Measurements from ENCODE around the gene UBXN7. TPM values are rescaled to one million over a fixed set of nuclear protein-coding genes. Genes with fewer than 3 reads are reported as not detected.

Gene UBXN7
- total and polyA plus RNA-seq, 2 of the 8 experiments (the other 6 are each of a cell fraction or from before 2014, with no cell fraction given), result 18.5 to 109 TPM

GRCh38 chr3:196365736-196366135, 66.5 kb downstream of the UBXN7 start:
- Histone ChIP-seq H3K9ac (replicated peaks in 1 of 4; ENCODE audit: extremely low read depth in 1 of 4, low read depth in 3 of 4, low read length in 3 of 4) (no peak overlapping the region), H2BK120ac (replicated peaks; ENCODE audit: low read depth, low read length) (no peak overlapping the region), H3K4me2 (ENCODE audit: insufficient read depth in 1 of 2, low read depth in 2 of 2, low read length in 2 of 2) (no peak overlapping the region), H4K91ac (replicated peaks; ENCODE audit: insufficient read length, low read length) (no peak overlapping the region), H2BK20ac (ENCODE audit: low read length) (no peak overlapping the region), H4K5ac (ENCODE audit: insufficient read length, low read depth, low read length) (no peak overlapping the region), H2AFZ (ENCODE audit: low read length) (no peak overlapping the region), H2AK5ac (ENCODE audit: low read depth, low read length) (no peak overlapping the region), H3K14ac (ENCODE audit: insufficient read length) (no peak overlapping the region), H2BK15ac (ENCODE audit: low read length) (no peak overlapping the region), H3K36me3 (ENCODE audit: control insufficient read depth in 2 of 4, insufficient read depth in 4 of 4, low read length in 3 of 4) (peaks cover 4 to 53% (median 11%) of the 10 kb centered on the region in 4 experiments; a peak in 7 of 8 replicates), H3K9me3 (ENCODE audit: insufficient read depth in 2 of 2, low read depth in 1 of 2, low read length in 1 of 2) (no peaks in the 10 kb centered on the region), H2BK5ac (ENCODE audit: low read depth, low read length) (no peak overlapping the region), H3K23me2 (ENCODE audit: low read depth, low read length) (no peaks in the 10 kb centered on the region), H3K27ac (ENCODE audit: low read depth, low read length) (no peak overlapping the region), H3K56ac (replicated peaks; ENCODE audit: insufficient read length, low read depth, low read length) (no peak overlapping the region), H3K4ac (replicated peaks; ENCODE audit: insufficient read length, low read depth, low read length) (no peak overlapping the region), H4K20me1 (replicated peaks in 1 of 2; ENCODE audit: control insufficient read depth in 1 of 2, insufficient read depth in 2 of 2, low read length in 2 of 2) (peaks cover 0 to 2% of the 10 kb centered on the region in 2 experiments), H3K18ac (ENCODE audit: extremely low read depth, low read length) (no peak overlapping the region), H3K79me1 (ENCODE audit: low read depth, low read length) (no peaks in the 10 kb centered on the region), H3K23ac (ENCODE audit: insufficient read length) (no peak overlapping the region), H3K79me2 (ENCODE audit: control insufficient read depth in 1 of 2, insufficient read depth in 2 of 2, low read length in 2 of 2) (no peaks in the 10 kb centered on the region), H3K4me1 (replicated peaks in 1 of 4; ENCODE audit: control insufficient read depth in 3 of 4, insufficient read depth in 4 of 4, low read length in 3 of 4) (no peaks in the 10 kb centered on the region), H3K4me3 (ENCODE audit: extremely low read depth in 1 of 4, insufficient read depth in 2 of 4, low read depth in 3 of 4, low read length in 4 of 4) (no peak overlapping the region), H3K27me3 (replicated peaks in 1 of 4; ENCODE audit: control insufficient read depth in 3 of 4, extremely low read depth in 1 of 4, insufficient read depth in 3 of 4, low read length in 3 of 4) (no peaks in the 10 kb centered on the region), H2BK12ac (ENCODE audit: low read depth, low read length) (no peak overlapping the region), H4K8ac (ENCODE audit: extremely low read depth, insufficient read depth, low read length) (no peak overlapping the region)
- ChIA-PET POLR2A (ENCODE audit: partially characterized antibody) (interaction anchor here (0.6 kb wide), 1 partner anchor 9 kb away, joined by 3 read pairs; no protein-coding TSS in a partner anchor), CTCF (ENCODE audit: partially characterized antibody) (interaction anchor here (1.1 kb wide), 1 partner anchor 18 kb away, joined by 3 read pairs; no protein-coding TSS in a partner anchor)
- WGBS, 2 experiments (ENCODE audit: extremely low coverage in 1 of 2, insufficient coverage in 1 of 2, insufficient read length in 1 of 2, insufficient replicate concordance in 2 of 2, low coverage in 1 of 2, low lambda C conversion rate in 2 of 2, missing lambda C conversion rate in 1 of 2), result 91% methylated on average over 4 of the region's 4 CpGs; no CpG with 5 or more reads in 1 of the 2 experiments
- FAIRE-seq (no peak), DNase-seq (ENCODE audit: low read depth in 1 of 2, low spot score in 2 of 2) (no peak)
- TF ChIP-seq TBP (IDR thresholded peaks at IDR 0.05; ENCODE audit: low read depth, low read length) (no peak), SP1 (IDR thresholded peaks at IDR 0.05; ENCODE audit: low read depth, low read length) (no peak), KDM1A (IDR thresholded peaks at IDR 0.05; ENCODE audit: borderline replicate concordance, low read length) (no peak), CTCF (IDR thresholded peaks at IDR 0.05; ENCODE audit: control extremely low read depth in 1 of 3, insufficient read depth in 1 of 3, low read depth in 1 of 3, low read length in 3 of 3) (no peak), FOSL1 (IDR thresholded peaks at IDR 0.05; ENCODE audit: insufficient read depth, low read depth, low read length) (no peak), BACH1 (IDR thresholded peaks at IDR 0.05; ENCODE audit: low read length) (no peak), ATF3 (IDR thresholded peaks at IDR 0.05; ENCODE audit: insufficient read depth, low read depth, low read length) (no peak), SRF (IDR thresholded peaks at IDR 0.05; ENCODE audit: low read depth, low read length) (no peak), EZH2 (IDR thresholded peaks at IDR 0.05; ENCODE audit: low read depth, low read length, severe bottlenecking) (no peak), SIX5 (IDR thresholded peaks at IDR 0.05; ENCODE audit: low read depth, low read length) (no peak), PHF8 (conservative IDR thresholded peaks at IDR 0.05; ENCODE audit: low read depth, low read length) (no peak)

All from H1 (cell line).